Type B pancreatic cell (in vitro differentiated cells): ENCODE results near the gene CSTF2T. TPM values are rescaled to one million over a fixed set of nuclear protein-coding genes. Genes with fewer than 3 reads are reported as not detected.

ENCODE experiments used
- DNase-seq: peaks from one replicate; pipeline ENCODE4 v3.0.0; 2021; ENCODE audit warnings: mixed read lengths; ENCODE audit not compliant: unreplicated experiment; ENCODE audit errors: extremely low spot score
- H3K27ac Mint-ChIP-seq: 2 replicates; pipeline ENCODE4 v1.8.0; 2021; ENCODE audit warnings: mild to moderate bottlenecking, mixed read lengths
- H3K27me3 Mint-ChIP-seq: 2 replicates; pipeline ENCODE4 v1.8.0; 2021; ENCODE audit warnings: mixed read lengths
- H3K36me3 Mint-ChIP-seq: 2 replicates; pipeline ENCODE4 v1.8.0; 2021; ENCODE audit warnings: mixed read lengths
- H3K4me1 Mint-ChIP-seq: one replicate; pipeline ENCODE4 v1.8.0; 2021; ENCODE audit warnings: mixed read lengths; ENCODE audit not compliant: unreplicated experiment
- H3K4me3 Mint-ChIP-seq: 2 replicates; pipeline ENCODE4 v1.8.0; 2021; ENCODE audit warnings: mild to moderate bottlenecking, mixed read lengths
- H3K9me3 Mint-ChIP-seq: 2 replicates; pipeline ENCODE4 v1.8.0; 2021; ENCODE audit warnings: mixed read lengths
- CTCF ChIP-seq: fragments of 200-600 bp; sonication (generic); conservative IDR thresholded peaks from 2 replicates; pipeline ENCODE4 v1.5.0; 2021; ENCODE audit warnings: antibody characterized with exemption, mild to moderate bottlenecking
- total RNA-seq: library from RNA; stranded (reverse); gene quantifications from 2 replicates; pipeline ENCODE4 v1.2.1, GENCODE V29; 2021; ENCODE audit warnings: low replicate concordance

The CSTF2T gene
- total RNA-seq, 1 donor from 2014 or later = 31.6 TPM

GRCh38 chr10:51743146-51743545 lies 43.8 kb upstream of the CSTF2T start:
- Mint-ChIP-seq H3K4me1 (no peaks in the 10 kb centered on the region), H3K4me3 (no peak overlapping the region), H3K9me3 (no peaks in the 10 kb centered on the region), H3K27ac (no peak overlapping the region), H3K27me3 (no peaks in the 10 kb centered on the region), H3K36me3 (no peaks in the 10 kb centered on the region)
- no peak for TF ChIP-seq CTCF
- DNase-seq = no peak

DNA sequence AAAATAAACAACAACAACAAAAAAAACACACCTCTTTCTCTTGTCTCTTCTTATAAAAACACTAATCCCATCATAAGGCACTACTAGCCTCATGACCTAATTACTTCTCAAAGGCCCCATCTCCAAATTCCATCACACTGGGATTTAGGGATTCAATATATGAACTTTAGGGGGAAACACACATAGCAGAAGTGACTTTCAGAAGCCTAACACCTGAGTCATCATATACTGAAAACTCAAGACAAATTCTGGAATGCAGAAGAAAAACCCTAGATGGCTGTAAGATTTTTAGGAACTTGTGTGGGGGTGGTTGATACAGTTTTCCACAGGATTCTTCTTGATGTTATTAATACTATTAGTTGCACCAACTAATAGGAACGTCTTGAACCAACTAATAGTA lies 33.7 kb upstream of the CSTF2T start:
- no peak for DNase-seq
- Mint-ChIP-seq H3K36me3 (no peaks in the 10 kb centered on the region), H3K4me1 (peaks cover 9% of the 10 kb centered on the region), H3K27me3 (peaks cover 4% of the 10 kb centered on the region), H3K9me3 (no peaks in the 10 kb centered on the region), H3K27ac (no peak overlapping the region), H3K4me3 (no peak overlapping the region)
- no peak for TF ChIP-seq CTCF

DNA sequence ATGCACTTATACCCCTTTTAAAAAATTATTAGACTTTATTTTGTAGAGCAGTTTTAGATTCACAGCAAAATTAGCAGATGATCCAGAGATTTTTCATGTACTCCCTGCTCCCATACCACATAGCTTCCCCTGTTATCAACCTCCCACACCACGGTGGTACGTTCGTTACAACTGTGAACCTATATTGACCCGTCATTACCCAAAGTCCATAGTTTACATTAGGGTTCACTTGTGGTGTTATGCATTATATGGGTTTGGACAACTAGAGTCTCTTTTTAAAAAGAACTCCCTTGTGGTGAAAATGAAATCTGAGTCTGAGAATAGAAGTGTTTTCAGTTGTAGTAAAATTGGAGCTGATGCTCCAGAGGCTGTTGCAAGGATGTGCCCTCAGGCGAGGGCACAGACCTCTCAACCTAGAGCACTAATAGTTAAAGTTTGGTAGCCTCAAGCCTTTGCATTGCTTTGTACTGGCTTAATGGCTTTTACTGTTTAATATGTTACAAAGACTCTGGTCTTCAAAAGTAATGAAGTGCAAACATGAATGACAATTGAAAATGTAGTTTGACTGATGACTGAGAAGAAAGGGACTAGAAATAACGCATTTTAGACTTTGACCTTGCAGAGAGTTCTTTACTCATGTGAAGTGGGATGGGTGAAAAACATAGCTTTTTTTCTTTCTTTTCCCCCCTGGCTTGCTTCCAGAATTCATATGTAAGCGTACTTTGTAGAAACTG lies 30.6 kb upstream of the CSTF2T start:
- peak overlapping the region; percentile 51 for H3K4me3 Mint-ChIP-seq
- DNase-seq = no peak

DNA sequence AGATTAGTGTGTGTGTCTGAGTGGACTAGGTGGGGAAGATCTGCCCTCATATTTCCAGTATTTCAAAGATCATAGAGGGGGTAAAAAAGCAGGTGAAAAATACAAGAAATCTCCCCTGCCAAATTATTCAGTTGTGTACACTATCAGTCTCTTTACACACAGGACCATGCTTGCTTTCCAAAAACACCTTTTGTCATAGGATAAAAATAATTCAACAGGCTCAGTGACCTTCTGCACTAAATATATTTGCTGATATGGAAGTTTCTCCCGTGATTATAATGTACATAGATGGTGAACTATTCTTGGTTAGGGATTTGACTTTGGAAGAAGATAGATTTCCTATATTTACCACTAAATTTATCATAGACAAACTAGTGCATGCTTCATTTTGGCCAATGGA lies 24.6 kb upstream of the CSTF2T start:
- no peak for DNase-seq
- Mint-ChIP-seq H3K27ac (no peak overlapping the region), H3K4me3 (no peak overlapping the region), H3K36me3 (no peaks in the 10 kb centered on the region), H3K27me3 (no peaks in the 10 kb centered on the region), H3K4me1 (no peaks in the 10 kb centered on the region), H3K9me3 (no peaks in the 10 kb centered on the region)
- no peak for TF ChIP-seq CTCF

More for the DNA sequence above, 30.6 kb upstream of the CSTF2T start:
- Mint-ChIP-seq H3K9me3 (no peaks in the 10 kb centered on the region), H3K36me3 (no peaks in the 10 kb centered on the region), H3K27me3 (peaks cover 4% of the 10 kb centered on the region), H3K27ac (peak overlapping the region; percentile 52), H3K4me1 (peaks cover 9% of the 10 kb centered on the region)
- no peak for TF ChIP-seq CTCF

GRCh38 chr10:51718804-51719291 lies 19.5 kb upstream of the CSTF2T start:
- no peaks in the 10 kb centered on the region for H3K4me1 Mint-ChIP-seq
- no peak for DNase-seq
- no peaks in the 10 kb centered on the region for H3K27me3 Mint-ChIP-seq
- no peak overlapping the region for H3K4me3 Mint-ChIP-seq
- H3K27ac Mint-ChIP-seq = no peak overlapping the region
- H3K9me3 Mint-ChIP-seq = no peaks in the 10 kb centered on the region
- H3K36me3 Mint-ChIP-seq = no peaks in the 10 kb centered on the region
- no peak for TF ChIP-seq CTCF
